GM23248 (cell line): ENCODE results near the gene ARL6IP5. TPM values are rescaled to one million over a fixed set of nuclear protein-coding genes. Genes with fewer than 3 reads are reported as not detected.

Source experiments
- DNase-seq: peaks from one replicate; pipeline ENCODE4 v3.0.0-alpha.2; 2015
- H2AFZ ChIP-seq: fragments of 200-600 bp; sonication (generic); 2 replicates; pipeline ENCODE4 v1.6.1; 2016; ENCODE audit warnings: antibody characterized with exemption
- H3F3A ChIP-seq: fragments of 200-600 bp; sonication (generic); 2 replicates; pipeline ENCODE4 v1.6.1; 2016; ENCODE audit warnings: mild to moderate bottlenecking, antibody characterized with exemption, mixed run types; ENCODE audit not compliant: insufficient read depth
- H3K27ac ChIP-seq: fragments of 200-600 bp; sonication (generic); 2 replicates; pipeline ENCODE4 v1.5.1; 2016; ENCODE audit warnings: mild to moderate bottlenecking
- H3K27me3 ChIP-seq: fragments of 200-600 bp; sonication (generic); replicated peaks from 2 replicates; pipeline ENCODE4 v1.6.1; 2016; ENCODE audit warnings: mild to moderate bottlenecking; ENCODE audit not compliant: insufficient read depth
- H3K36me3 ChIP-seq: fragments of 200-600 bp; sonication (generic); 2 replicates; pipeline ENCODE4 v1.6.1; 2016; ENCODE audit warnings: low read depth, mild to moderate bottlenecking
- H3K4me1 ChIP-seq: fragments of 200-600 bp; sonication (generic); 2 replicates; pipeline ENCODE4 v1.6.1; 2016; ENCODE audit warnings: mild to moderate bottlenecking; ENCODE audit not compliant: insufficient read depth
- H3K4me2 ChIP-seq: fragments of 200-600 bp; sonication (generic); one replicate; pipeline ENCODE4 v1.6.1; 2016; ENCODE audit warnings: mild to moderate bottlenecking; ENCODE audit not compliant: unreplicated experiment
- H3K4me3 ChIP-seq: fragments of 200-600 bp; sonication (generic); 2 replicates; pipeline ENCODE4 v1.5.1; 2016; ENCODE audit warnings: mild to moderate bottlenecking
- H3K79me2 ChIP-seq: fragments of 200-600 bp; sonication (generic); 2 replicates; pipeline ENCODE4 v1.6.1; 2016; ENCODE audit warnings: mild to moderate bottlenecking; ENCODE audit not compliant: insufficient read depth
- H3K9ac ChIP-seq: fragments of 200-600 bp; sonication (generic); 2 replicates; pipeline ENCODE4 v1.6.1; 2016; ENCODE audit warnings: mild to moderate bottlenecking
- H3K9me2 ChIP-seq: fragments of 200-600 bp; sonication (generic); 2 replicates; pipeline ENCODE4 v1.6.1; 2016; ENCODE audit warnings: mixed run types, mild to moderate bottlenecking, moderate library complexity; ENCODE audit not compliant: insufficient read depth
- H3K9me3 ChIP-seq: fragments of 200-600 bp; sonication (generic); one replicate; pipeline ENCODE4 v1.6.1; 2017; ENCODE audit warnings: low read depth
- H4K20me1 ChIP-seq: fragments of 200-600 bp; sonication (generic); 2 replicates; pipeline ENCODE4 v1.6.0; 2016; ENCODE audit not compliant: insufficient read depth
- EZH2 ChIP-seq: fragments of 200-600 bp; sonication (generic); IDR thresholded peaks from 2 replicates; pipeline ENCODE4 v1.6.1; 2018; ENCODE audit warnings: antibody characterized with exemption, mild to moderate bottlenecking; ENCODE audit not compliant: insufficient read depth, poor library complexity, severe bottlenecking
- EZH2phosphoT487 ChIP-seq: fragments of 200-600 bp; sonication (generic); IDR thresholded peaks from 2 replicates; pipeline ENCODE4 v1.6.1; 2018; ENCODE audit warnings: antibody characterized with exemption, moderate library complexity, mild to moderate bottlenecking, low read depth; ENCODE audit not compliant: insufficient read depth
- WGBS, 2 experiments: methylation state at CpG; one replicate each; pipeline ENCODE4 v1.1.6; 2015 to 2017; ENCODE audit warnings: low lambda C conversion rate in 2 of 2, low coverage in 1 of 2; ENCODE audit errors: missing lambda C conversion rate in 2 of 2; 5-methylcytosine and 5-hydroxymethylcytosine counted together
- in situ Hi-C: fragments of 300-500 bp; cut with MboI; formaldehyde crosslinking; loops from 2 replicates; pipeline ENCODE4 v1.15.0; 2020
- polyA plus RNA-seq: library from polyadenylated mRNA; unstranded; fragments of >200 nt; fragmentation: Nextera tagmentation; extraction: Ambion mirVana; gene quantifications from 2 replicates; pipeline ENCODE4 v1.2.1, GENCODE V29; 2016
- total RNA-seq: library from RNA; depleted of rRNA; stranded (reverse); fragments of >200 nt; shearing (Covaris generic); gene quantifications from 2 replicates; pipeline ENCODE4 v1.2.3, GENCODE V29; 2014

The ARL6IP5 gene
- total and polyA plus RNA-seq, 2 experiments from 2014 or later = 98.7 to 178 TPM

GRCh38 chr3:69095636-69096035 is 10.9 kb downstream of the ARL6IP5 start:
- in situ Hi-C loops = no loop called here
- peaks cover 97% of the 10 kb centered on the region for H3K79me2 ChIP-seq
- H3K27me3 ChIP-seq = no peaks in the 10 kb centered on the region
- no peaks in the 10 kb centered on the region for H3K9me2 ChIP-seq
- peaks cover 15% of the 10 kb centered on the region for H3K4me1 ChIP-seq
- WGBS, 2 experiments = 75% methylated on average over 5 of the region's 5 CpGs
- no peaks in the 10 kb centered on the region for H3K9me3 ChIP-seq
- H2AFZ ChIP-seq = no peak overlapping the region
- H3K4me3 ChIP-seq = no peak overlapping the region
- DNase-seq = no peak
- H3K9ac ChIP-seq = no peak overlapping the region
- no peaks in the 10 kb centered on the region for H3K36me3 ChIP-seq
- no peak overlapping the region for H3K4me2 ChIP-seq
- TF ChIP-seq EZH2phosphoT487 (no peak), EZH2 (no peak)
- no peak overlapping the region for H3K27ac ChIP-seq
- H4K20me1 ChIP-seq = peaks cover 6% of the 10 kb centered on the region; the same call in 1 of the 2 replicates
- H3F3A ChIP-seq = peaks cover 14% of the 10 kb centered on the region

GRCh38 chr3:69096299-69096698 is 11.6 kb downstream of the ARL6IP5 start:
- DNase-seq = no peak
- Histone ChIP-seq H3K9ac (no peak overlapping the region), H3K4me3 (no peak overlapping the region), H4K20me1 (peaks cover 6% of the 10 kb centered on the region; the same call in 1 of the 2 replicates), H3K9me3 (no peaks in the 10 kb centered on the region), H3K9me2 (no peaks in the 10 kb centered on the region), H3K27me3 (no peaks in the 10 kb centered on the region), H3K36me3 (no peaks in the 10 kb centered on the region), H3K4me1 (peaks cover 15% of the 10 kb centered on the region), H3K79me2 (peaks cover 97% of the 10 kb centered on the region), H3F3A (peaks cover 14% of the 10 kb centered on the region), H2AFZ (no peak overlapping the region), H3K27ac (no peak overlapping the region), H3K4me2 (no peak overlapping the region)
- 94% methylated on average over 5 of the region's 5 CpGs; no CpG with 5 or more reads in 1 of the 2 experiments for WGBS, 2 experiments
- in situ Hi-C loops = no loop called here
- TF ChIP-seq EZH2 (no peak), EZH2phosphoT487 (no peak)

GRCh38 chr3:69097407-69098086 is 12.8 kb downstream of the ARL6IP5 start:
- peaks cover 14% of the 10 kb centered on the region for H3F3A ChIP-seq
- H3K9me2 ChIP-seq = no peaks in the 10 kb centered on the region
- DNase-seq = no peak
- peaks cover 15% of the 10 kb centered on the region for H3K4me1 ChIP-seq
- no peak overlapping the region for H3K4me3 ChIP-seq
- peaks cover 95% of the 10 kb centered on the region for H3K79me2 ChIP-seq
- peaks cover 12% of the 10 kb centered on the region; the same call in 1 of the 2 replicates for H4K20me1 ChIP-seq
- peaks cover 8% of the 10 kb centered on the region for H3K36me3 ChIP-seq
- no peak overlapping the region for H3K9ac ChIP-seq
- no peak overlapping the region for H3K4me2 ChIP-seq
- no peaks in the 10 kb centered on the region for H3K9me3 ChIP-seq
- H2AFZ ChIP-seq = no peak overlapping the region
- H3K27ac ChIP-seq = no peak overlapping the region
- TF ChIP-seq EZH2phosphoT487 (no peak), EZH2 (no peak)
- no peaks in the 10 kb centered on the region for H3K27me3 ChIP-seq
- 98 to 99% methylated on average over 9 of the region's 9 CpGs for WGBS, 2 experiments
- in situ Hi-C loops = no loop called here

- Histone ChIP-seq H3F3A (peaks cover 11% of the 10 kb centered on the region), H3K9ac (no peak overlapping the region), H4K20me1 (peaks cover 11% of the 10 kb centered on the region; the same call in 1 of the 2 replicates), H3K36me3 (peaks cover 28% of the 10 kb centered on the region), H3K9me3 (no peaks in the 10 kb centered on the region), H3K9me2 (no peaks in the 10 kb centered on the region), H3K4me3 (no peak overlapping the region), H3K79me2 (peaks cover 74% of the 10 kb centered on the region), H3K4me2 (no peak overlapping the region), H2AFZ (no peak overlapping the region), H3K27me3 (no peaks in the 10 kb centered on the region), H3K27ac (no peak overlapping the region), H3K4me1 (peaks cover 5% of the 10 kb centered on the region)
- TF ChIP-seq EZH2 (no peak), EZH2phosphoT487 (no peak)
- WGBS, 2 experiments = 75% methylated on average over 4 of the region's 4 CpGs
- no peak for DNase-seq
- in situ Hi-C loops = no loop called here
Observed at GRCh38 chr3:69099576-69099975, 14.8 kb downstream of the ARL6IP5 start.
